GM21390 (cell line): ENCODE measurements around the gene SLC28A1.
A peak's percentile ranks its signal among the peaks of the same experiment; 100 is the strongest.
"Not testable (repeated sequence)": the region's sequence is repeated elsewhere in the genome, so short reads cannot be mapped to it uniquely, and the experiment has no call there.

Source experiments
- ATAC-seq: cut with Tn5 transposase; IDR thresholded peaks from one replicate; pipeline ENCODE4 v1.9.1; 2021; ENCODE audit not compliant: unreplicated experiment

SLC28A1 gene

GRCh38 chr15:84961707-84962106 lies 77.2 kb downstream of the SLC28A1 start:
- ATAC-seq, result no peak

GRCh38 chr15:84962955-84963354 lies 78.5 kb downstream of the SLC28A1 start:
- ATAC-seq, result no peak

- ATAC-seq, result no peak
Measured at GRCh38 chr15:84967380-84967779, 82.9 kb downstream of the SLC28A1 start.

GRCh38 chr15:84968301-84968700 lies 83.8 kb downstream of the SLC28A1 start:
- no peak for ATAC-seq

GRCh38 chr15:84969257-84969656 lies 84.8 kb downstream of the SLC28A1 start:
- no peak for ATAC-seq

GRCh38 chr15:84970843-84971242 lies 86.4 kb downstream of the SLC28A1 start:
- no peak for ATAC-seq

- ATAC-seq, result no peak
Measured at GRCh38 chr15:84973492-84974460, 89.3 kb downstream of the SLC28A1 start.

GRCh38 chr15:84975871-84976351 lies 91.4 kb downstream of the SLC28A1 start:
- no peak for ATAC-seq

GRCh38 chr15:84976746-84977345 lies 92.4 kb downstream of the SLC28A1 start:
- ATAC-seq, result no peak

- ATAC-seq, result no peak
Measured at GRCh38 chr15:84979651-84980050, 95.2 kb downstream of the SLC28A1 start.

GRCh38 chr15:84980196-84981053 lies 96.0 kb downstream of the SLC28A1 start:
- peak; percentile 58 for ATAC-seq

- ATAC-seq, result peak; percentile 62
Measured at GRCh38 chr15:84981054-84981710, 96.7 kb downstream of the SLC28A1 start.

- peak; percentile 33 for ATAC-seq
Measured at GRCh38 chr15:84981711-84982300, 97.3 kb downstream of the SLC28A1 start, which contains the start of gene PDE8A. Gene PDE8A (plus strand): TSS chr15:84981856. CDS start chr15:84982163, 307 bp downstream.

- no peak for ATAC-seq
Measured at GRCh38 chr15:84982301-84982920, 97.9 kb downstream of the SLC28A1 start.

GRCh38 chr15:84983294-84983693 lies 98.8 kb downstream of the SLC28A1 start:
- ATAC-seq, result no peak

- ATAC-seq, result no peak
Measured at GRCh38 chr15:84983711-84984110, 99.2 kb downstream of the SLC28A1 start.

GRCh38 chr15:84985158-84985557 lies 100.7 kb downstream of the SLC28A1 start:
- no peak for ATAC-seq

GRCh38 chr15:84987351-84987750 lies 102.9 kb downstream of the SLC28A1 start:
- not testable (repeated sequence) for ATAC-seq

- ATAC-seq, result peak; percentile 50
Measured at GRCh38 chr15:84987949-84988624, 103.6 kb downstream of the SLC28A1 start.
